Measurements from ENCODE around the gene TRIM71.

TRIM71 gene

GRCh38 chr3:32871273-32871672 lies 53.5 kb downstream of the TRIM71 start:
- Histone ChIP-seq H3K36me3 (ENCODE audit: control insufficient read depth in 2 of 2, insufficient read depth in 2 of 2, low read length in 2 of 2) (no peaks in the 10 kb centered on the region), H3K4me3 (ENCODE audit: low read length in 2 of 2) (no peak overlapping the region), H3K4me1 (ENCODE audit: control insufficient read depth in 2 of 2, insufficient read depth in 2 of 2, low read length in 2 of 2) (peaks cover 0 to 2% of the 10 kb centered on the region in 2 donors), H3K9ac (ENCODE audit: low read depth in 1 of 2, low read length in 2 of 2) (no peak overlapping the region), H3K27ac (ENCODE audit: low read depth in 2 of 2, low read length in 2 of 2) (no peak overlapping the region), H3K9me3 (ENCODE audit: control insufficient read depth in 2 of 2, low read length in 2 of 2) (no peaks in the 10 kb centered on the region), H3K27me3 (ENCODE audit: control insufficient read depth in 2 of 2, insufficient read depth in 2 of 2, low read length in 2 of 2) (peaks cover 0 to 3% of the 10 kb centered on the region in 2 donors)

GRCh38 chr3:32872487-32873382 lies 54.9 kb downstream of the TRIM71 start:
- H3K9ac ChIP-seq (ENCODE audit: low read depth in 1 of 2, low read length in 2 of 2), result no peak overlapping the region
- H3K4me1 ChIP-seq (ENCODE audit: control insufficient read depth in 2 of 2, insufficient read depth in 2 of 2, low read length in 2 of 2), result peaks cover 0 to 2% of the 10 kb centered on the region in 2 donors
- no peak overlapping the region for H3K27ac ChIP-seq (ENCODE audit: low read depth in 2 of 2, low read length in 2 of 2)
- H3K9me3 ChIP-seq (ENCODE audit: control insufficient read depth in 2 of 2, low read length in 2 of 2), result no peaks in the 10 kb centered on the region
- H3K4me3 ChIP-seq (ENCODE audit: low read length in 2 of 2), result no peak overlapping the region
- no peaks in the 10 kb centered on the region for H3K36me3 ChIP-seq (ENCODE audit: control insufficient read depth in 2 of 2, insufficient read depth in 2 of 2, low read length in 2 of 2)
- peaks cover 0 to 3% of the 10 kb centered on the region in 2 donors for H3K27me3 ChIP-seq (ENCODE audit: control insufficient read depth in 2 of 2, insufficient read depth in 2 of 2, low read length in 2 of 2)

- Histone ChIP-seq H3K4me3 (ENCODE audit: low read length in 2 of 2) (no peak overlapping the region), H3K27me3 (ENCODE audit: control insufficient read depth in 2 of 2, insufficient read depth in 2 of 2, low read length in 2 of 2) (peaks cover 0 to 3% of the 10 kb centered on the region in 2 donors), H3K9ac (ENCODE audit: low read depth in 1 of 2, low read length in 2 of 2) (no peak overlapping the region), H3K27ac (ENCODE audit: low read depth in 2 of 2, low read length in 2 of 2) (no peak overlapping the region), H3K9me3 (ENCODE audit: control insufficient read depth in 2 of 2, low read length in 2 of 2) (no peaks in the 10 kb centered on the region), H3K36me3 (ENCODE audit: control insufficient read depth in 2 of 2, insufficient read depth in 2 of 2, low read length in 2 of 2) (no peaks in the 10 kb centered on the region), H3K4me1 (ENCODE audit: control insufficient read depth in 2 of 2, insufficient read depth in 2 of 2, low read length in 2 of 2) (peaks cover 0 to 2% of the 10 kb centered on the region in 2 donors)
Measured at GRCh38 chr3:32873531-32874130, 55.8 kb downstream of the TRIM71 start.

- H3K27ac ChIP-seq (ENCODE audit: low read depth in 2 of 2, low read length in 2 of 2), result no peak overlapping the region
- no peak overlapping the region for H3K4me3 ChIP-seq (ENCODE audit: low read length in 2 of 2)
- no peaks in the 10 kb centered on the region for H3K36me3 ChIP-seq (ENCODE audit: control insufficient read depth in 2 of 2, insufficient read depth in 2 of 2, low read length in 2 of 2)
- no peak overlapping the region for H3K9ac ChIP-seq (ENCODE audit: low read depth in 1 of 2, low read length in 2 of 2)
- peaks cover 0 to 3% of the 10 kb centered on the region in 2 donors for H3K27me3 ChIP-seq (ENCODE audit: control insufficient read depth in 2 of 2, insufficient read depth in 2 of 2, low read length in 2 of 2)
- H3K9me3 ChIP-seq (ENCODE audit: control insufficient read depth in 2 of 2, low read length in 2 of 2), result no peaks in the 10 kb centered on the region
- H3K4me1 ChIP-seq (ENCODE audit: control insufficient read depth in 2 of 2, insufficient read depth in 2 of 2, low read length in 2 of 2), result peaks cover 0 to 2% of the 10 kb centered on the region in 2 donors
Measured at GRCh38 chr3:32876920-32877319, 59.1 kb downstream of the TRIM71 start.

GRCh38 chr3:32877598-32877997 lies 59.8 kb downstream of the TRIM71 start:
- H3K4me1 ChIP-seq (ENCODE audit: control insufficient read depth in 2 of 2, insufficient read depth in 2 of 2, low read length in 2 of 2), result no peaks in the 10 kb centered on the region
- no peak overlapping the region for H3K27ac ChIP-seq (ENCODE audit: low read depth in 2 of 2, low read length in 2 of 2)
- H3K27me3 ChIP-seq (ENCODE audit: control insufficient read depth in 2 of 2, insufficient read depth in 2 of 2, low read length in 2 of 2), result no peaks in the 10 kb centered on the region
- no peaks in the 10 kb centered on the region for H3K36me3 ChIP-seq (ENCODE audit: control insufficient read depth in 2 of 2, insufficient read depth in 2 of 2, low read length in 2 of 2)
- no peak overlapping the region for H3K4me3 ChIP-seq (ENCODE audit: low read length in 2 of 2)
- H3K9ac ChIP-seq (ENCODE audit: low read depth in 1 of 2, low read length in 2 of 2), result no peak overlapping the region
- no peaks in the 10 kb centered on the region for H3K9me3 ChIP-seq (ENCODE audit: control insufficient read depth in 2 of 2, low read length in 2 of 2)

GRCh38 chr3:32880225-32880624 lies 62.4 kb downstream of the TRIM71 start:
- Histone ChIP-seq H3K27me3 (ENCODE audit: control insufficient read depth in 2 of 2, insufficient read depth in 2 of 2, low read length in 2 of 2) (no peaks in the 10 kb centered on the region), H3K9ac (ENCODE audit: low read depth in 1 of 2, low read length in 2 of 2) (no peak overlapping the region), H3K4me1 (ENCODE audit: control insufficient read depth in 2 of 2, insufficient read depth in 2 of 2, low read length in 2 of 2) (no peaks in the 10 kb centered on the region), H3K9me3 (ENCODE audit: control insufficient read depth in 2 of 2, low read length in 2 of 2) (no peaks in the 10 kb centered on the region), H3K27ac (ENCODE audit: low read depth in 2 of 2, low read length in 2 of 2) (no peak overlapping the region), H3K4me3 (ENCODE audit: low read length in 2 of 2) (no peak overlapping the region), H3K36me3 (ENCODE audit: control insufficient read depth in 2 of 2, insufficient read depth in 2 of 2, low read length in 2 of 2) (no peaks in the 10 kb centered on the region)

GRCh38 chr3:32881624-32882023 lies 63.8 kb downstream of the TRIM71 start:
- no peak overlapping the region for H3K27ac ChIP-seq (ENCODE audit: low read depth in 2 of 2, low read length in 2 of 2)
- no peaks in the 10 kb centered on the region for H3K36me3 ChIP-seq (ENCODE audit: control insufficient read depth in 2 of 2, insufficient read depth in 2 of 2, low read length in 2 of 2)
- H3K4me1 ChIP-seq (ENCODE audit: control insufficient read depth in 2 of 2, insufficient read depth in 2 of 2, low read length in 2 of 2), result no peaks in the 10 kb centered on the region
- no peaks in the 10 kb centered on the region for H3K27me3 ChIP-seq (ENCODE audit: control insufficient read depth in 2 of 2, insufficient read depth in 2 of 2, low read length in 2 of 2)
- no peak overlapping the region for H3K4me3 ChIP-seq (ENCODE audit: low read length in 2 of 2)
- H3K9me3 ChIP-seq (ENCODE audit: control insufficient read depth in 2 of 2, low read length in 2 of 2), result no peaks in the 10 kb centered on the region
- no peak overlapping the region for H3K9ac ChIP-seq (ENCODE audit: low read depth in 1 of 2, low read length in 2 of 2)

- Histone ChIP-seq H3K36me3 (ENCODE audit: control insufficient read depth in 2 of 2, insufficient read depth in 2 of 2, low read length in 2 of 2) (no peaks in the 10 kb centered on the region), H3K9me3 (ENCODE audit: control insufficient read depth in 2 of 2, low read length in 2 of 2) (no peaks in the 10 kb centered on the region), H3K4me3 (ENCODE audit: low read length in 2 of 2) (no peak overlapping the region), H3K27me3 (ENCODE audit: control insufficient read depth in 2 of 2, insufficient read depth in 2 of 2, low read length in 2 of 2) (no peaks in the 10 kb centered on the region), H3K4me1 (ENCODE audit: control insufficient read depth in 2 of 2, insufficient read depth in 2 of 2, low read length in 2 of 2) (no peaks in the 10 kb centered on the region), H3K27ac (ENCODE audit: low read depth in 2 of 2, low read length in 2 of 2) (no peak overlapping the region), H3K9ac (ENCODE audit: low read depth in 1 of 2, low read length in 2 of 2) (no peak overlapping the region)
Measured at GRCh38 chr3:32882189-32882588, 64.4 kb downstream of the TRIM71 start.

- no peaks in the 10 kb centered on the region for H3K27me3 ChIP-seq (ENCODE audit: control insufficient read depth in 2 of 2, insufficient read depth in 2 of 2, low read length in 2 of 2)
- H3K27ac ChIP-seq (ENCODE audit: low read depth in 2 of 2, low read length in 2 of 2), result no peak overlapping the region
- no peaks in the 10 kb centered on the region for H3K4me1 ChIP-seq (ENCODE audit: control insufficient read depth in 2 of 2, insufficient read depth in 2 of 2, low read length in 2 of 2)
- H3K9me3 ChIP-seq (ENCODE audit: control insufficient read depth in 2 of 2, low read length in 2 of 2), result no peaks in the 10 kb centered on the region
- H3K9ac ChIP-seq (ENCODE audit: low read depth in 1 of 2, low read length in 2 of 2), result no peak overlapping the region
- no peaks in the 10 kb centered on the region for H3K36me3 ChIP-seq (ENCODE audit: control insufficient read depth in 2 of 2, insufficient read depth in 2 of 2, low read length in 2 of 2)
- H3K4me3 ChIP-seq (ENCODE audit: low read length in 2 of 2), result no peak overlapping the region
Measured at GRCh38 chr3:32882603-32883025, 64.8 kb downstream of the TRIM71 start.

- no peak overlapping the region for H3K27ac ChIP-seq (ENCODE audit: low read depth in 2 of 2, low read length in 2 of 2)
- H3K4me3 ChIP-seq (ENCODE audit: low read length in 2 of 2), result no peak overlapping the region
- no peaks in the 10 kb centered on the region for H3K36me3 ChIP-seq (ENCODE audit: control insufficient read depth in 2 of 2, insufficient read depth in 2 of 2, low read length in 2 of 2)
- H3K4me1 ChIP-seq (ENCODE audit: control insufficient read depth in 2 of 2, insufficient read depth in 2 of 2, low read length in 2 of 2), result no peaks in the 10 kb centered on the region
- no peaks in the 10 kb centered on the region for H3K9me3 ChIP-seq (ENCODE audit: control insufficient read depth in 2 of 2, low read length in 2 of 2)
- no peaks in the 10 kb centered on the region for H3K27me3 ChIP-seq (ENCODE audit: control insufficient read depth in 2 of 2, insufficient read depth in 2 of 2, low read length in 2 of 2)
- H3K9ac ChIP-seq (ENCODE audit: low read depth in 1 of 2, low read length in 2 of 2), result no peak overlapping the region
Measured at GRCh38 chr3:32883817-32884216, 66.0 kb downstream of the TRIM71 start.
